ENCODE data around the gene SIX4.

- TF ChIP-seq CTCF (IDR thresholded peaks at IDR 0.05) (no peak), POLR2A (IDR thresholded peaks at IDR 0.05) (no peak)
Observed at GRCh38 chr14:60756847-60757246, 32.7 kb upstream of the SIX4 start.

All from prostate gland (tissue), 2 donors.